H1 (cell line): Measurements from ENCODE around the gene ABTB1. TPM values are rescaled to one million over a fixed set of nuclear protein-coding genes. Genes with fewer than 3 reads are reported as not detected.

Experiments used
- polyA plus RNA-seq, 7 experiments: library from polyadenylated mRNA; depleted of rRNA in 3 of 7; stranded (reverse) in 5 of 7; unstranded in 2 of 7; fragments of >200 nt in 5 of 7; fragments of 200-250 nt in 2 of 7; gene quantifications; 1 replicate in 5 of 7; 2 replicates in 1 of 7; 4 replicates in 1 of 7; pipeline versions ENCODE4 v1.2.1 to v1.2.3, GENCODE V29; 2011 to 2013; ENCODE audit warnings: missing spikeins in 2 of 7, mixed read lengths in 2 of 7
- total RNA-seq: library from RNA; stranded (reverse); fragmentation: NEBNext Ultra II Directional; extraction: Animal tissue kit (Norgen Biotek cat#: 25700); gene quantifications from 2 replicates; pipeline ENCODE4 v1.2.1, GENCODE V29; 2021
- TF ChIP-seq, protein P1 (sequence below): fragments of 300-600 bp; sonication (generic); IDR thresholded peaks from 2 replicates; pipeline ENCODE4 v1.7.1; 2012; ENCODE audit warnings: low read length, moderate library complexity, mild to moderate bottlenecking, inconsistent platforms; ENCODE audit not compliant: insufficient replicate concordance

The ABTB1 gene
- total and polyA plus RNA-seq, 2 of the 8 experiments (the other 6 are each of a cell fraction or from before 2014, with no cell fraction given) = 7.1 to 9.4 TPM

- TF ChIP-seq, protein P1, sequence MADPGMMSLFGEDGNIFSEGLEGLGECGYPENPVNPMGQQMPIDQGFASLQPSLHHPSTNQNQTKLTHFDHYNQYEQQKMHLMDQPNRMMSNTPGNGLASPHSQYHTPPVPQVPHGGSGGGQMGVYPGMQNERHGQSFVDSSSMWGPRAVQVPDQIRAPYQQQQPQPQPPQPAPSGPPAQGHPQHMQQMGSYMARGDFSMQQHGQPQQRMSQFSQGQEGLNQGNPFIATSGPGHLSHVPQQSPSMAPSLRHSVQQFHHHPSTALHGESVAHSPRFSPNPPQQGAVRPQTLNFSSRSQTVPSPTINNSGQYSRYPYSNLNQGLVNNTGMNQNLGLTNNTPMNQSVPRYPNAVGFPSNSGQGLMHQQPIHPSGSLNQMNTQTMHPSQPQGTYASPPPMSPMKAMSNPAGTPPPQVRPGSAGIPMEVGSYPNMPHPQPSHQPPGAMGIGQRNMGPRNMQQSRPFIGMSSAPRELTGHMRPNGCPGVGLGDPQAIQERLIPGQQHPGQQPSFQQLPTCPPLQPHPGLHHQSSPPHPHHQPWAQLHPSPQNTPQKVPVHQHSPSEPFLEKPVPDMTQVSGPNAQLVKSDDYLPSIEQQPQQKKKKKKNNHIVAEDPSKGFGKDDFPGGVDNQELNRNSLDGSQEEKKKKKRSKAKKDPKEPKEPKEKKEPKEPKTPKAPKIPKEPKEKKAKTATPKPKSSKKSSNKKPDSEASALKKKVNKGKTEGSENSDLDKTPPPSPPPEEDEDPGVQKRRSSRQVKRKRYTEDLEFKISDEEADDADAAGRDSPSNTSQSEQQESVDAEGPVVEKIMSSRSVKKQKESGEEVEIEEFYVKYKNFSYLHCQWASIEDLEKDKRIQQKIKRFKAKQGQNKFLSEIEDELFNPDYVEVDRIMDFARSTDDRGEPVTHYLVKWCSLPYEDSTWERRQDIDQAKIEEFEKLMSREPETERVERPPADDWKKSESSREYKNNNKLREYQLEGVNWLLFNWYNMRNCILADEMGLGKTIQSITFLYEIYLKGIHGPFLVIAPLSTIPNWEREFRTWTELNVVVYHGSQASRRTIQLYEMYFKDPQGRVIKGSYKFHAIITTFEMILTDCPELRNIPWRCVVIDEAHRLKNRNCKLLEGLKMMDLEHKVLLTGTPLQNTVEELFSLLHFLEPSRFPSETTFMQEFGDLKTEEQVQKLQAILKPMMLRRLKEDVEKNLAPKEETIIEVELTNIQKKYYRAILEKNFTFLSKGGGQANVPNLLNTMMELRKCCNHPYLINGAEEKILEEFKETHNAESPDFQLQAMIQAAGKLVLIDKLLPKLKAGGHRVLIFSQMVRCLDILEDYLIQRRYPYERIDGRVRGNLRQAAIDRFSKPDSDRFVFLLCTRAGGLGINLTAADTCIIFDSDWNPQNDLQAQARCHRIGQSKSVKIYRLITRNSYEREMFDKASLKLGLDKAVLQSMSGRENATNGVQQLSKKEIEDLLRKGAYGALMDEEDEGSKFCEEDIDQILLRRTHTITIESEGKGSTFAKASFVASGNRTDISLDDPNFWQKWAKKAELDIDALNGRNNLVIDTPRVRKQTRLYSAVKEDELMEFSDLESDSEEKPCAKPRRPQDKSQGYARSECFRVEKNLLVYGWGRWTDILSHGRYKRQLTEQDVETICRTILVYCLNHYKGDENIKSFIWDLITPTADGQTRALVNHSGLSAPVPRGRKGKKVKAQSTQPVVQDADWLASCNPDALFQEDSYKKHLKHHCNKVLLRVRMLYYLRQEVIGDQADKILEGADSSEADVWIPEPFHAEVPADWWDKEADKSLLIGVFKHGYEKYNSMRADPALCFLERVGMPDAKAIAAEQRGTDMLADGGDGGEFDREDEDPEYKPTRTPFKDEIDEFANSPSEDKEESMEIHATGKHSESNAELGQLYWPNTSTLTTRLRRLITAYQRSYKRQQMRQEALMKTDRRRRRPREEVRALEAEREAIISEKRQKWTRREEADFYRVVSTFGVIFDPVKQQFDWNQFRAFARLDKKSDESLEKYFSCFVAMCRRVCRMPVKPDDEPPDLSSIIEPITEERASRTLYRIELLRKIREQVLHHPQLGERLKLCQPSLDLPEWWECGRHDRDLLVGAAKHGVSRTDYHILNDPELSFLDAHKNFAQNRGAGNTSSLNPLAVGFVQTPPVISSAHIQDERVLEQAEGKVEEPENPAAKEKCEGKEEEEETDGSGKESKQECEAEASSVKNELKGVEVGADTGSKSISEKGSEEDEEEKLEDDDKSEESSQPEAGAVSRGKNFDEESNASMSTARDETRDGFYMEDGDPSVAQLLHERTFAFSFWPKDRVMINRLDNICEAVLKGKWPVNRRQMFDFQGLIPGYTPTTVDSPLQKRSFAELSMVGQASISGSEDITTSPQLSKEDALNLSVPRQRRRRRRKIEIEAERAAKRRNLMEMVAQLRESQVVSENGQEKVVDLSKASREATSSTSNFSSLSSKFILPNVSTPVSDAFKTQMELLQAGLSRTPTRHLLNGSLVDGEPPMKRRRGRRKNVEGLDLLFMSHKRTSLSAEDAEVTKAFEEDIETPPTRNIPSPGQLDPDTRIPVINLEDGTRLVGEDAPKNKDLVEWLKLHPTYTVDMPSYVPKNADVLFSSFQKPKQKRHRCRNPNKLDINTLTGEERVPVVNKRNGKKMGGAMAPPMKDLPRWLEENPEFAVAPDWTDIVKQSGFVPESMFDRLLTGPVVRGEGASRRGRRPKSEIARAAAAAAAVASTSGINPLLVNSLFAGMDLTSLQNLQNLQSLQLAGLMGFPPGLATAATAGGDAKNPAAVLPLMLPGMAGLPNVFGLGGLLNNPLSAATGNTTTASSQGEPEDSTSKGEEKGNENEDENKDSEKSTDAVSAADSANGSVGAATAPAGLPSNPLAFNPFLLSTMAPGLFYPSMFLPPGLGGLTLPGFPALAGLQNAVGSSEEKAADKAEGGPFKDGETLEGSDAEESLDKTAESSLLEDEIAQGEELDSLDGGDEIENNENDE = no peak
- TF ChIP-seq, all 59 proteins: peak for 1
Measured at GRCh38 chr3:127682561-127682960, 9.8 kb downstream of the ABTB1 start (continued).
